NCI-H345 treated with DMSO at 0.1 percent for 48 hours (cell line): ENCODE data around the gene TOM1L2.

Experiments used
- DNase-seq: peaks from one replicate; lab custom pipeline; 2025; ENCODE audit not compliant: unreplicated experiment; lab: John Stamatoyannopoulos, UW

The TOM1L2 gene

GRCh38 chr17:17877529-17878358 lies 94.5 kb downstream of the TOM1L2 start:
- no peak for DNase-seq

DNA sequence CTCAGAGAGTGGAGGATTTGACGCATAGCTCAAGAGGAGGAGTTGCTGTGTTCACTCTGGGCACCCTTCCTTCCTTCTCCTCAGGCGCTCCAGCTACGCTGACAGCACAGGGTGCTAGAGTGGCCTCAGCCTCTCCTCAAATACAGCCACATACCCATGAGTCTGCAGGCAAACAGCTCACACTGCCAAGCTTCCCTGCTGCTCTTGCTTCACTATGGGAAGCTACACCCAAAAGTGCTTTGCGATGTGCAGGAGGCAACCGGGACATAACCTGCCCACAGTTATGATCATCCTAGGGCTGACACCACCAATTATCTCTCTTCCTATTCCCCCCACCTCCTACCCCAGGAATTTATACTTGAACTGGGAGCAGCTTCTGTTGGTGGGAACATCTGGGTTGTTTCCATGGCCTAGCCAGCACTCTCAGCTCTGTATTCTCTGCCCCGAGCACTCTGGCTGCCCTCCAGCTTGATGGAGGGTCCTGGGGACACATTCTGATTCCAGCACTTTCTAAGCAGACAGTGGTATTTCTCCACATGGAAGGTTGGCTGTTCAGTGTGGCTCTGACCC lies 95.2 kb downstream of the TOM1L2 start:
- no peak for DNase-seq

GRCh38 chr17:17874478-17874877 lies 97.7 kb downstream of the TOM1L2 start:
- no peak for DNase-seq

GRCh38 chr17:17873450-17873991 lies 98.7 kb downstream of the TOM1L2 start:
- no peak for DNase-seq

GRCh38 chr17:17872547-17873345 lies 99.5 kb downstream of the TOM1L2 start:
- DNase-seq: no peak

- no peak for DNase-seq
These were observed 100.3 kb downstream of the TOM1L2 start for GRCh38 chr17:17871913-17872312.

- no peak for DNase-seq
These were observed 102.0 kb downstream of the TOM1L2 start for GRCh38 chr17:17870247-17870646.

GRCh38 chr17:17868641-17869522 lies 103.3 kb downstream of the TOM1L2 start:
- no peak for DNase-seq

GRCh38 chr17:17866897-17867296 lies 105.3 kb downstream of the TOM1L2 start:
- DNase-seq: no peak

DNA sequence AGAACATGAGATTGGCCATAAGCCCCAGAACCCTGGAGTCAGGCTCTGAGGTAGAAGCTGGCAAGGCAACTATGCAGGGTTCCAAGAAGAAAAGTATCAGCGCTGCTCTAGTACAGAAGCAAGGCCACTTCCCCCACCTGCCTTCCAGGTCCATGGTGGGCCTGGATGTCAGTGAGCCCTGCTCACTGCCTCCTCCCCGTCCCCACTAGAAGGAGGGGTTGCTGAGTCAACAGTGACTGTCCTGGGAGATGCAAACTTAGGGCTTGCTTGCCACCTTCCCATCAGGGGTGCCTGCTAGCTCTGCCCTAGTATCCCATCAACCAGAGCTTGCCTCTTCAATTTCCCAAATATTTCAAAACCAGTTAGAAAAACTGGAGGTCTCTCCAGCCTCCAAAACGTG lies 105.8 kb downstream of the TOM1L2 start:
- DNase-seq: no peak

GRCh38 chr17:17865035-17865434 lies 107.2 kb downstream of the TOM1L2 start:
- no peak for DNase-seq

DNA sequence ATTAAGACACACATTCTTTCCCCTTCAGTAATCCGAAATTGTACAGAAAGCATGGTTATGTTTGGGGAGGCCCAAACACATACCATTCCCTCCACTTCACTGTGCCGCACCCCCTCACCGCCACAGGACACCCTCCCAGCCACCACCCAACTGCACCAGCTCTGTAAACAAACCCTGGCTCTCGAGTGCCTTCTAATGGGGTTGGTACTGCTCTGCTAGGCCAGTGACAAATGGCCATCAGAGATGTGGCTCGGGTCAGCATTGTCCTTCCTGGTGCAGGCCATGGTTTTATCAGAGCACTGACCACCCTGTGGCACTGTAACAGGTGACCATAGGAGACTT lies 111.5 kb downstream of the TOM1L2 start:
- no peak for DNase-seq

DNA sequence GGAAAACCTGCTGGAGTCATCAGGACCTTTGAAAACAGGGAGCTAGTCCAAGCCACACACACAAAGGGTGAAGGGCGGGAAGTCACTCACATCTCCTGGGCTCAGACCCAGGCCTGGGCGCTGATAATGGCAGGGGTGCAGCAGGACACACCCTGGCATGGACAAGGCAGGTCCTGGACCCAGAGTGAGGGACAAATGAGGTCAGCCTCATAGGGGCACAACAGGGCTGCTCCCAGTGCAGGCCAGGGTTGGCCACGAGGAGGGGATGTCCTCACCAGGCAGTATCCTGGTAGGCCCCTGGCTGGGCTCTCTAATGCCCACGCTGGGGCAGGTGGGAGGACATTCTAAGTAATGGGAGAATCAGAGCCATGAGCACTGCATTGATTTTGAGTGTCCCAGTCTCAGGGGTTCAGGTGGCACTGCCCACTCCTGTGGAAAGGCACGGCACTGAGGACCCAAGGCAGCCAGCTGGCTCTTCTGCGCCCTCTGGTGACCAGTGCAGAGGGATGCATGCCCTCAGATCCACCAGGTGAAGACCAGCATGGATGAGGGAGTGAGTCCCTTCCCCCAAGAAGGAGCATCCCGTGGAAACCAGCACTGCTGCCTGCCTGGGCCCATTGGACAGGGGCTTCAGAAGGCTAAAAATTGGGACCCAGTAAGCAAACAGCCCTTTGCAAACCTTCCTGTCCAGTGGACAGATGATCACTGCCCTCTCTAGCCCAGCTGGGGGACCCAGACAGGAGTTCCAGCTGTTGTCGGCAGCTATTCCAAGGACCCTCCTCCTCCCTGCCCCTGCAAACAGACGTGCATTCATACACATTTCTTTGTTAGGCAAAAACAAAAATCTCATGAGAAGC lies 112.1 kb downstream of the TOM1L2 start:
- peak; percentile 5 for DNase-seq

DNA sequence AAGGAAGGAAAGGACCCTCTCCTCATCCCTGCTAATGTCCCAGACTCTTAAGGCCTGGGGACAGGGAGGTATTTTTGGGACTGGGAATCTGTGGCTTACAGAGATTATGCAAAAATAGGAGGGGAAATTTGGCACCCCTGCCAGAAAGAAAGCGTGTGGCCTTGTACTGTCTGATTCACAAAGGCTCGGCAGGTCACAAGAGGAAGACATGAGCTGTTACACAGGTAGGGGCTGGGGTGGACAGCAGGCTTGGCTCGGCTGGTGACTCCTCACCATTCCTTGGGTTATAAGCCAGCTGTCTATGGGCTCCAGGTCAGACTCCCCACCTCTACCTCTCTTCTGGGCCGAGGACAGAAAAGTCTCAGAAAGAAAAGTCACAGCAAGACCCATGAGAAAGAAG lies 114.7 kb downstream of the TOM1L2 start:
- DNase-seq: no peak

GRCh38 chr17:17856386-17856785 lies 115.8 kb downstream of the TOM1L2 start:
- no peak for DNase-seq

GRCh38 chr17:17855976-17856375 lies 116.2 kb downstream of the TOM1L2 start:
- DNase-seq: no peak

GRCh38 chr17:17853811-17854447 lies 118.3 kb downstream of the TOM1L2 start:
- DNase-seq: no peak

GRCh38 chr17:17852930-17853329 lies 119.3 kb downstream of the TOM1L2 start:
- DNase-seq: no peak
